SW 1271 (cell line): Measurements from ENCODE around the gene NHERF2.

Source experiments
- DNase-seq, 2 experiments: peaks; one replicate each; lab custom pipeline; 2025; lab: John Stamatoyannopoulos, UW

Gene NHERF2

DNA sequence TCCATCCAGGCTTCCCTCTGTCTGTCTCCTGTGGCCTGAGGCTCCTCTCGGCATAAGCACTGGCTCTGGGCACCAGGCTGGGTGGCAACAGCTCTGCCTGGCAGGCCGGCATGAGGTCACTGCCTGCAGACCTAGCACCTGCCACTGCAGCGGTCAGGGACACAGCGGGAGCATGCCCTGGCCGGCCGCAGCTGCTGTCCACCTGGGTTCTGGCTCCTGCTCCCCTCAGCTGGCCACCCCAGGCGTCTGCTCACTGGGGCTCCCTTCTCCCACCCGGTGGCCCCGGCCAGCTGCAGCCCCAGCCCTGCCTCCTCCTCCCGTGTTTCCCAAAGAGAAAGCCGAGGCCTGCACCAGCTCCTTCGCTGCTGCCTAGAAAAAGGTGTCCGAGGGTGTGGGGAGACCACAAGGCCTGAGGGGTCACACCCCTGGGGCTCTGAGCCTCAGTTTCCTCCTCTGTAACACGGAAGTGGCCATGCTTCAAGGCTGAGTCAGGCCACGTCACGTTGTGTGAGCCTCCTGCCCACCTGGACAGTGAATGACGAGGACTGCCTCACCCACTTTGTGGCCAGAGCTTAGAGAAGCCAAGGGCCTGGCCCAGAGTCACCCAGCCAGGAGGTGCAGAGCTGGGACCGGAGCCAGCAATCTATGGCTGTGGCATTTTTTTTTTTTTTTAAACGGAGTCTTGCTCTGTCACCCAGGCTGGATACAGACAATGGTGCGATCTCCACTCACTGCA is 14.3 kb downstream of the NHERF2 start:
- no peak for DNase-seq

DNA sequence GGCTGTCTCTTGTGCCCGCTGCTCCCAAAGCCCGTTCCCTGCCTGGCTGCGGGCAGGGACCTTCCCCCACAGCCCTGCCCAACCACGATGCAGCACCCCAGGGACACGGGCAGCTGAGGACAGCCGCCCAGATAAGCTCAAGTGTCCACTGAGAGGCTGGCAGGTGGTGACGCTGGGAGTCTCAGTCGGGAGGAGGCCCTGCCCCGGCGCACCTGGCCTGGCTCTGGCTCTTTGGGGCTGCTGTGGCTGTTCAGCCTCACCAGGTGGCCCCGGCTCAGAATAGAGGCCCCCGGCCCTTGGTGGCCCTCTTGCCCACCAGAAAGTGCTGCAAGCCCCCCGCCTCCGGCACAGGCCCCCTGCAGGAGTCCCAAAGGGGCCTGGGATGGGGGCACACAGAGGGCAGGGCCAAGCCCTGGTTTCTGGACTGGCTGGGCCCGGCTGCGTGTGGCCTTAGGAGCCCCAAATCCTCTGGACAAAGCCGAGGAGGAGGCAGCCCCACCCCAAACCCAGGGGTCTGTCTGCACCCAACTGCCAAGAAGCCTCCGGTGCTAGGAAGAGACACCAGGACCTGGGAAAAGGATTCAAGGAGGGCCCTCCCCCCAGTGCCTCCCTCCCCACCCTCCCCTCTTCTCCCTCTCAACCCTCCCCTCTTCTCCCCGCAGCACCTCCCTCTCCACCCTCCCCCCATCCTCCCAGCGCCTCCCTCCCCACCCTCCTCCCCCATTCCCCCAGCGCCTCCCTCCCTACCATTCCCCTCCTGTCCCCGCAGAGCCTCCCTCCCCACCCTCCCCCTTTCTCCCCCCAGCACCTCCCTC is 15.7 kb downstream of the NHERF2 start:
- no peak for DNase-seq

DNA sequence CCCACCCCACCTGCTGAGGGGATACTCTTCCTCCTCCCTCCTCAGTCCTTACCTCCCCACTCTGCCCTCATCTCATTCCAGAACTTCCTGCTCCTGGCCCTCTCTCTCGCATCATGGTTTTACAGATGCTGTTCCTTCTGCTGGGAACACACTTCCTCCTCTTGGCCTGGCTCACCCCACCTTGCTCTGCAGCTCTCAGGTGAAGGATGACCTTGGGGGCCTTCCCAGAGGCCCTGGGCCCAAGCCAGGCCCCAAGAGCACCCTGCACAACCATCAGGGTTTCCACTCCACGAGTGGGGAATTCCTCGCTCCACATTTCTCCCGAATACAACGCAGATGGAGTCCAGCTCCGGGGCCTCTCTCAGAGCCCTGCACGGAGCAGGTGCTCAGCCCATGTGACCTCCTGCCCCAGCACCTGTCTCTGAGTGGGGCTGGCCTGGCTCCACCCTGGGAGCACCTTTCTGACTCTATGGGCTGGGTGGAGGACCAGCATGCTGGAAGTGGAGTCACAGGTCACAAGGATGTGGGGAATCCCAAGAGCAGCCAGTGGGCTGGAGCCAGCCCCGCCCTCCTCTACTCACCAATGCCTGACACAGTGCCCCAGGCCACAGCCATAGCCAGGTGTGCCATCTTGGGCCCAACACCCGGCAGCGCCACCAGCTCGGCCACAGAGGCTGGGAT is 16.4 kb downstream of the NHERF2 start:
- DNase-seq, result no peak

DNA sequence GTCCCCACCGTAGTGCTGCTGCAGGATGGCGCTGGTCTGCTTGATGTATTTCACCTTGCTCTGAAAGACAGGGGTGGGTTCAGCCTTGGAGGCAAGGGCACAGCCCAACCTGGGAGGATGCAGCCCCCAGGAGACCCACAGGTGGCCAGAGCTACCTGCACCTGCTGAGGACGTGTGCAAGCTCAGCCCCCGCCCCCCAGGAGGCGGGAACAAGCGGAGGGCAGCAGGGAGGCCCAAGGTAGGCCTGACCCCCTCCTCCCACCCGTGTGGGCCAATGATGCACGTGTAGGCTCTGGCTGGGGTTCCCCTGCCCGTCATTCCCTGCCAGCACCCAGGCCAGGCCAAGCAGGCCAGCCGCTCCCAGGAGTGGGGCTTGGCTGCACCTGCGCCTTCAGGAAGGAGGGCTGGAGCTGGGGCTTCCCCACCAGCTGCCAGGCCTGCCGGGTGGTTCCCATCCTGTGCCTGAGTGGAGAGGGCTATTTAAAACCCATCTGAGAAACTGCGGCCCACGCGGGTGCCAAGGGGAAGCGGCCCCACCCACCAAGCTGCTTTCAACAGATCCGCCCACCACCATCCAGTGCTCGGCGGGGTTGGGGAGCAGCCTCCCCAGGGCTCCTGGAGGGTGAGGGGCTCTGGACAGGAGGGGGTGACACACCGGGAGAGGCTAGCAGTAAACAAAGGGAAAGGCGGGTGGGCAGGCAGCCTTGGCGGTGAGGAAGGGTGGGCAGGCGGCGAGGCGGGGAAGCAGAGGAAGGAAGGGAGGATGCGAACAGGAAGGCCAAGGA is 17.2 kb downstream of the NHERF2 start:
- no peak for DNase-seq

DNA sequence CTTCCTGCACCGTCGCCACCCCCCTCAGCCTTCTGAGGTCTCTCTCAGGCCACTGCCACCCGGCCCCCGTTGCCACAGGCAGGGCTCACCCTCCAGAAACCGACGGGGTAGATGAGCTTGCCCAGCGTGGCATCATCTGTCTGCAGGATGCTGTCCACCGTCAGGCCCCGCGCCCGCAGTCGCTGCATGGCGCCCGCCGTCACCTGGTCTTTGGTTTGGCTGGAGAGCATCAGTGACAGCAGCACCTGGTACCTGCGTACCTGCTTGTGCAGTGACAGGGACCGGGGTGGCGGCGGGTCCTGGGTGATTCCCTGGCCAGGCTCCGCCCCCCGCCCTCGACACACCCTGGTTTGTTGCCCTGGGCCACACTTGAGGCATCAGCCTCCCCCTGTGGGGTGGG is 17.8 kb downstream of the NHERF2 start:
- DNase-seq, result no peak

DNA sequence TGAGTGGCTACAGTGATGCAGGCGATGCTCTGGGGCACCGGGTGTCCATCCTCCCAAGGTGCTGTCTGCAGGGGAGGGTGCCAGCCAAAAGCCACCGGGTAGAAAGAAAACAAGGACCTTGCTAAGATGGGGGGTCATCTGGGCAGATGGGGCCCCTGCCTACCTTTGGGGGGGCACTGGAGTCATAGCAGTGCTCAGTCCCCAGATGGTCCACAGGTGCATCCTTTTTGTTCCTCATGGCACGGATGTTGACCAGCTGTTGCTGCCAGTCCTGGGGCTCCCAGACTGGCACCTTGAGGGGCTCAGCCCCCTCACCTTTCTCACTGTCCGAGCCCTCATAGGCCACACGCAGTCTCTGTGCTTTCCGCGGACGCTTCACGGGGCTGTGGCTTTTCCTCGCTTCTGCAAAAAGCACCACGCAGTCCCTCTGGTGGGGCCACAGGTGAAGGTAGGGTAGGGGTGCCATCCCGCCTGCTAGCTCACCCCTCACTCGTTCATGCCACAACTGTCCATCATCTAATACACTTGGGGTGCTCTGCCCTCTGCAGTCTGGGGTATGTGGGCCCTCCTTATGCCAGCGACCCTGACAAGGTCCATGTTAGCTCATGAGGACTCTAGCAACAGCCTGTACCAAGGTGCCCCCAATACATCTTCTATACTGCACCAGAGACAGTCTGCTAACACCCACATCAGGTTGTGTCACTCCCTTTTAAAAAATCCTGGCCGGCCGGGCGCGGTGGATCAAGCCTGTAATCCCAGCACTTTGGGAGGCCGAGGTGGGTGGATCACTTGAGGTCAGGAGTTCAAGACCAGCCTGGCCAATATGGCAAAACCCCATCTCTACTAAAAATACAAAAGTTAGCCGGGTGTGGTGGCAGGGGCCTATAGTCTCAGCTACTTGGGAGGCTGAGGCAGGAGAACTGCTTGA is 19.5 kb downstream of the NHERF2 start:
- no peak for DNase-seq

DNA sequence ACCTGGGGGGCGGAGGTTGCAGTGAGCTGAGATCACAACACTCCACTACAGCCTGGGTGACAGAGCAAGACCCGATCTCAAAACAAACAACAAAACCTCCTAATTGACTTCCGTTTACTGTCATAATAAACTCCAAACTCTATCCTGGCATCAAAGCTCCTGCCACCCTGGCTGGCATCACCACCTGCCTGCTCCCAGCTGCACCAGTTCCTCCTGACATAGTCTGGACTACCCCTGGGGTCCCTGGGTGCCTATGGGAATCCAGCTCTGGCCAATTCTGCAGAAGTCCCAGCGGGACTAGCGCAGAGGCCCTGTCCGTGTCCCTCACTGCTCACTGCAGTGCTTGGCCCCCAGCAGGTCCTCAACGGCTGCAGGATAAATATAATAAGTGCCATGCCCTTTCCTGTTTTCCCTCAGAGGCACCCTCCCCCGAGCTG is 20.2 kb downstream of the NHERF2 start:
- no peak for DNase-seq

DNA sequence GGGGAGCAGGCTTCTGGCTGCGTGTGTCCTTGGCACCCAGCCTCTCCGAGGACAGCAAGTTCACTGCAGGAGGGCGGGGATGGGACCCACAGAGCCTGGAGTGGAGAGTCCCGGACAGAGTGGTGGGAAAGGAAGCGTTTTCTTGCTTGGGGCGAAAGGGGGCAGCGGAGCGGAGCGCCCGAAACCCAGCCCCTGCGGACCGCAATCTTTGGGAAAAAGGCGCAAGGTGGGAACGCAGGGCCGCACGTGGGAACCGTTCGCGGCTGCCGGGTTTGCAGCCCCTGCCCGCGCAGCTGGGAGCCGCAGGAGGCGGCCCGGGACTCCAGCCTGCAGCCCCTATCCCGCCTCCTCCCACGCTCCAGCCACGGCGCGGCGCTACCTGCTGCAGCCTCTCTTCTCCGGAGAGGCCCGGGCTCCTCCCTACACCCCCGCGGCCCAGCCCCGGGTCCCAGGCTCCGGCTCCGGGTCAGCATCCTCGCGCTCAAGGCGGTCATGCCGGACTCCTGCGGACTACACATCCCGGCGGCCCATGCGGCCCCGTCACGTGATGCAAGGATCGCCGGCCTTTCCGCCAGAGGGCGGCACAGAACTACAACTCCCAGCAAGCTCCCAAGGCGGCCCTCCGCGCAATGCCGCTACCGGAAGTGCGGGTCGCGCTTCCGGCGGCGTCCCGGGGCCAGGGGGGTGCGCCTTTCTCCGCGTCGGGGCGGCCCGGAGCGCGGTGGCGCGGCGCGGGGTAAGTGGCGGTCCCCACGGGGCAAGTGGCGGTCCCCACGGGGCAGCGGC is 20.8 kb downstream of the NHERF2 start, which contains the start of the genes NTHL1 and TSC2:
Gene NTHL1, minus strand, starts transcription at position 505 of the 786 bp plus-strand sequence. Its CDS starts 11 bp downstream, at position 494.
Gene TSC2, plus strand, starts transcription at position 656 of the 786 bp plus-strand sequence. CDS start 631 bp downstream, outside the sequence.
- DNase-seq, result peak; percentile 60 to 87

DNA sequence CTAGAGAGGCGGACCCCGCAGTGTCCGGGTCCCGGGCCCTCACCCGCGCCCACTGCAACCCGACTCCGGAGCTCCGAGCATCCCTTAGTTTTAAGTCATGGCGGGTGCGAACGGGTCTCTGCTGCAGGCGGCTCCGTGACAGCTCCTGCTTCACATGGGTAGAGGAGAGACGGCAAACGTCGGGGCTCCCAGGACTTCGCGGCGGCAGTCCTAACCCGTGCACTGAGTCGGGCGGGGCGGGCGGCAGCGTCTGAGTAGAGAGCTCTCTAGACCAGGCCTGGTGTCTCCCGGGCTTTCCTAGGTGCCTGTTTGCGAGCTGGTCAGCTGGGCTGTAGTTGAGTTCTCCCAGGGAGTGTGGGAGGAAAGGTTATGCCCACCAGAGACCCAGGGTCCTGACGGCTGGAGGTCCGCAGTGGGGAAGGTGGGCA is 21.4 kb downstream of the NHERF2 start:
- no peak for DNase-seq

DNA sequence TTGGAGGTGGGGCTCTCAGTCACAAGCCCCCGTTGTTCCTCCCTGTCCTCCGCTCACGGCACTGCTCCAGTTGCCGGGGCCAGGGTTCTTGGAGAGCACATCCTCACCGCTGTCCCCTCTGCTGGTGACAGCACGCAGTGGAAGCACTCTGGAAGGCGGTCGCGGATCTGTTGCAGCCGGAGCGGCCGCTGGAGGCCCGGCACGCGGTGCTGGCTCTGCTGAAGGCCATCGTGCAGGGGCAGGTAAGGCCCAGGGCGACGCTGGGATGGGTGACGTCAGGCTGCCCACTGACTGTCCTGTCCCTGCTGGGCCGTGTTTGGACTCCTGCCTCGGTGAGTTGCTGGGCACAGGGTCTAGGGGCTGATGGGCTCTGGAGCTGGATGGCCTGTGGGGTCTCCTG is 26.5 kb downstream of the NHERF2 start:
- DNase-seq, result no peak

DNA sequence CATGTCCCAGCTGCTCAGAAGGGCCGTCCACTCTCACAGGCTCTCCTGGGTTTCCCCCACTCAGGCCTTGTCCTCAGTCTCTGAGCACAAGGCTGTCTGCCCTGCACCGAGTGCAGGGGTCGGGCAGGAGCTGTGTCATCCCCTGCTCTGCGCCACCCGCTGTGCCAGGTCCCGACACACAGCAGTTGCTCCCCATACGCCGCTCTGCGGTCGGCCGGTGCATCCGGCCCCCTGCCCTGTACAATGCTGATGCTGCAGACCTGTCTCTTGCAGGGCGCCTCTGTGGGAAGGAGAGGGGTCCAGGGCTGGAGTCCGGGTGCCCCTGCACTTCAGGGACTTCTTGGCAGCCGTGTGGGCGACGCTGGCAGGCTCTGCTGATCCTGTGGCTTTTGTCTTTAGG is 27.2 kb downstream of the NHERF2 start:
- no peak for DNase-seq

DNA sequence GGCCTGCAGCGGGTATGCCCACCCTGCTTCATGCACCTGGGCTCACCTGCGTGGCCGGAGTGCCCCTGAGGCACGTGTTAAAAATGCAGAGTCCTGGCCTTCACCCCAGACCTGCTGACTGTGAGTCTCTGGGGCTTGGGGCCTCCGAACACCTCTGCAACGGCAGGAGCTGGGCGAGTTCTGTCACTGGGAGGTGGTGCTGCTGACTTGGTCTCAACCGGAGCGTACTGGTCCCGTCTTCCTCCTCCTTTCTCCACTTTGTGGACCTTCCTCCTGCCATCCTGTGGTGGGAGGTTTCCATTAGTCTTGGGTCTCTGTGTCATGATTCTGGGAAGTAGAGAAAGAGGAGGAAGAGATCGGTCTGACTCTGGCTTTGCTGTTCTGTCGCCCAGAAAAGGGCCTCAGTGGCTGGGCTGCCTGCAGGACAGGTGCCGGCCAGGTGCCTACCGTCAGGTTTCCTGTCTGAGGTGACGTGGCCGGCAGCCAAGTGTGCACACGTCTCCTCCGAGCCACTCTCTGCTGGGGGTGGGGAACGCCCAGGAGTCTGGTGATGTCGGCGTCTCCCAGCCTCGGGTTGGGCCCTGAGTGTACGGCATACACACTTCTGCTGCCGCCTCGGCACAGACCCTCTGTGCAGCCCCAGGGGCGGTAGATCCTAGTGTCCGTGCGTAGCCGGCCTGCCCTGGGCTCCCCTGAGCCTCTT is 28.0 kb downstream of the NHERF2 start:
- no peak for DNase-seq

DNA sequence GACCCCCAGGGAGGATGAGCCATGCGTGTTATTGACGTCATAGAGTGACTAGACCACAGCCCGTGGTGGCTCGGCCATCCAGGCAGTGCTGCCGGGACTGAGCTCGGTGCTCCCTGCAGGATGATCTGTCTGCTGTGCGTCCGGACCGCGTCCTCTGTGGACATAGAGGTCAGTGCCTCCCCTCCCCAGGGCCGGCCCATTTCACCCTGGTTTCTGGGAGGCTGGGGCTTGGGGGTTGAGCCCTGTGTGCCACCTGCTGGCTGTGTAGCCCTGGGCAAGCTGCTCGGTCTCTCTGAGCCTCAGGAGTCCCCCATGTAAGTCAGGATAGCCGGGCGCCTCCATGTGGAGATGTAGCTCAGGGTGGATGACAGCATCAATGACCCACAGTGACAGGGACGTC is 29.4 kb downstream of the NHERF2 start:
- no peak for DNase-seq

DNA sequence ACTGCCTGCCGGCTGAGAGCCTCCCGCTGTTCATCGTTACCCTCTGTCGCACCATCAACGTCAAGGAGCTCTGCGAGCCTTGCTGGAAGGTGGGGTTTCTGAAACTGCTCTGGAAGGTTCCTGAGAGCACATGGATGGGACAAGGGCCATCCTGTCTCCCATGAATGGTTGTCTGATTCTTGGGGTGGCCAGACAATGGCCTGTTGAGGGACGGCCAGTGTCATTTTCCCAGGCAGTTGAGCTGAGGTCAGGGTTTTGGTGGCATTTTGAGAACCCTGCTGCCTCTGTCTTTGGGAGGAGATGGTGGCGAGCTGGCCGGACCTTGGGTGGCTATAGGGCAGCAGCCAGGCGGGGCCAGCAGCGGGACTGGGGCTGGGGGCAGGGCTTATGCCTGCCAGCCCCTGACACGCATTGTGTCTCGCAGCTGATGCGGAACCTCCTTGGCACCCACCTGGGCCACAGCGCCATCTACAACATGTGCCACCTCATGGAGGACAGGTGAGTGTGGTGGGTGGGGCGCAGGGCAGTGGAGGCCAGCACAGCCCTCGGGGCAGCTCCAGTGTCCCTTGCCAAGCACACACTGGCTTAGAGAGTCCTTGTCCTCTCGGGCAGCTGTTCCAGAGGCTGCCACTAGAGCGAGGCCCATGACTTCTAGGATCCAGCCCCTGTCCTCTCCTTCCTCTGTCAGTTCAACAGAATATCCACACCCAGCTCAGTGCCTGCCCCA is 30.1 kb downstream of the NHERF2 start:
- DNase-seq, result peak in 1 of 2 experiments; percentile 8

DNA sequence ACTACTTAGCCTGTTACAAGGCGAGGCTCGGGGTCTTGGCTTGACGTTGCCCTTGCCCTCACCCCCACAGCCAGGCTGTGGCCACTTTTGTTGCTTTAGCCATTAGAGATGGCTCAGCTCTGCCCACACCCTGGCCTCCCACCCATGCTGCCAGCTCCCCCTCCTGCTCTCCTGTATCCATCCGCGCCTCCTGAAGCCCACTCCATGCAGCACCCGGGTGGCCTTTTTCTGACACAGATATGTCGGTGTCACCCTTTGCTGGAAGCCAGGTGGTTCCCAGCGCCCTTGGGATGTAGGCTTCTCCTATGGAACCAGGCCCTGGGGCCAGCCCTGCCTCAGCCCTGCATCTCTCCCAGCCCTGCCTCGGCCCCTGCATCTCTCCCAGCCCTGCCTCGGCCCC is 30.7 kb downstream of the NHERF2 start:
- DNase-seq, result no peak

DNA sequence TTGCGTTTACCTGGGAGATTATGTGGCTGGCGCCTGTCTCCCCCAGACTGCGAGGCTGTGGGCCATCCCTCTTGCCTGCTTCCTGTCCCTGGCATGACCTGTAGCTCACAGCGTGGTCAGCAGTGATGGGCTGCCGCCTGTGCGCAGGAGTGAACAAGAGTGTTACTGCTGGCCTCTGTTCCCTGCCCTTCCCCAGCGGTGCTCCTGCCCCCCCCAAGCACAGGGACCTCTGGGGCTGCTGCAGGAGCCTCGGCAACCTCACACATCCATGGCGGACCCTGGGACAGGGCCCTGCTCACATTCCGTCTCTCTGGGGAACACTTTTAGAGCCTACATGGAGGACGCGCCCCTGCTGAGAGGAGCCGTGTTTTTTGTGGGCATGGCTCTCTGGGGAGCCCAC is 31.7 kb downstream of the NHERF2 start:
- DNase-seq, result no peak

DNA sequence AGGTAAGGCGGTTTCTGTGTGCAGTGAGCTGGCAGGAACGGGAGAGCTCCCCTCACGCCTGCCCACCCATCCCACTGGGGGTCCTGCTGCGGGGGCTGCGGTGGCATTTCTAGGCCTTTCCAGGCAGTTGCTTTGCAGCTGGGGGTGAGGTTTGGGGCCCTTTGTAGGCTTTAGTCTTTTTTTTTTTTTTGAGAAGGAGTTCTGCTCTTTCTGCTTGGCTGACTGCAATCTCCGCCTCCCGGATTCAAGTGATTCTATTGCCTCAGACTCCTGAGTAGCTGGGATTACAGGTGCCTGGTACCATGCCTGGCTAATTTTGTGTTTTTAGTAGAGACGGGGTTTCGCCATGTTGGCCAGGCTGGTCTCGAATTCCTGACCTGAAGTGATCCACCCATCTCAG is 32.2 kb downstream of the NHERF2 start:
- no peak for DNase-seq

DNA sequence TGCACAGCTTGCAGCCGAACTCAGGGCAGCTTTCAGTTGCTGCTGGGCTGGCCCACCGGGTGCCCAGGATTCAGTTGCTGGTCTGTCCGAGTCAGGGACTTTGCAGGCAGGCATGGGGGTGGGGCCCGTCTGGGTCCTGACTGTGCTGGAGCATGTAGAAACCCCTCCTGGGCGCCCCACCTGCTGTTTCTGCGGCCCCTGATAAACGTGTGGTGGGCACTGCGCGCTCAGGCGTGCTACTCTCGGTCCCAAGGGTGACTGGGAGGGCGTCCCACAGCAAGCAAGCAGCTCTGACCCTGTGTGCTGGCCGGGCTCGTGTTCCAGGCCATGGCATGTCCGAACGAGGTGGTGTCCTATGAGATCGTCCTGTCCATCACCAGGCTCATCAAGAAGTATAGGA is 33.6 kb downstream of the NHERF2 start:
- DNase-seq, result no peak
